Tibial nerve (tissue), 4 donors: ENCODE data around the gene OR11G2. TPM values are rescaled to one million over a fixed set of nuclear protein-coding genes. Genes with fewer than 3 reads are reported as not detected.
"Not testable (repeated sequence)": the region's sequence is repeated elsewhere in the genome, so short reads cannot be mapped to it uniquely, and the experiment has no call there.

ENCODE experiments used
- DNase-seq, 2 donors: peaks; one replicate each; pipeline ENCODE4 v3.0.0-alpha.2; 2019; ENCODE audit warnings: low spot score in 2 of 2
- H3K27ac ChIP-seq, 4 donors: fragments of 200-600 bp; sonication (generic) in 3 of 4; one replicate each; pipeline ENCODE4 v1.5.1; 2017 to 2019; ENCODE audit warnings: mild to moderate bottlenecking in 1 of 4
- H3K27me3 ChIP-seq, 2 donors: fragments of 200-600 bp; sonication (generic) in 1 of 2; one replicate each; pipeline versions ENCODE4 v1.5.1 to v1.6.0; 2017 to 2019
- H3K36me3 ChIP-seq, 3 donors: fragments of 200-600 bp; sonication (generic); one replicate each; pipeline ENCODE4 v1.5.1; 2018 to 2019
- H3K4me1 ChIP-seq, 4 donors: fragments of 200-600 bp; sonication (generic) in 3 of 4; one replicate each; pipeline ENCODE4 v1.5.1; 2017 to 2019
- H3K4me3 ChIP-seq, 4 donors: fragments of 200-600 bp; sonication (generic) in 3 of 4; one replicate each; pipeline ENCODE4 v1.5.1; 2017 to 2019; ENCODE audit warnings: mild to moderate bottlenecking in 1 of 4, moderate library complexity in 1 of 4
- H3K9me3 ChIP-seq, 4 donors: fragments of 200-600 bp; sonication (generic) in 3 of 4; one replicate each; pipeline ENCODE4 v1.5.1; 2017 to 2019
- CTCF ChIP-seq, 5 experiments: fragments of 200-600 bp in 3 of 5; fragments of 450-650 bp in 2 of 5; sonication (generic) in 3 of 5; IDR thresholded peaks; one replicate each; pipeline ENCODE4 v1.5.1; 2016 to 2019; ENCODE audit warnings: antibody characterized with exemption in 5 of 5, mild to moderate bottlenecking in 3 of 5, moderate library complexity in 2 of 5
- EP300 ChIP-seq, 2 donors: sonication (generic); formaldehyde crosslinking; IDR thresholded peaks; one replicate each; pipeline ENCODE4 v1.6.1; 2017; ENCODE audit warnings: antibody characterized with exemption in 2 of 2, mild to moderate bottlenecking in 1 of 2
- POLR2A ChIP-seq, 2 donors: fragments of 450-650 bp; IDR thresholded peaks; one replicate each; pipeline ENCODE4 v1.6.1; 2017; ENCODE audit warnings: antibody characterized with exemption in 2 of 2, mild to moderate bottlenecking in 2 of 2, moderate library complexity in 2 of 2
- WGBS, 2 donors: methylation state at CpG; one replicate each; pipeline ENCODE4 v1.1.5; 2018; 5-methylcytosine and 5-hydroxymethylcytosine counted together
- total RNA-seq, 4 donors: library from RNA; depleted of rRNA; stranded (reverse); fragments of >200 nt; gene quantifications; one replicate each; pipeline ENCODE4 v1.1.0, GENCODE V29; 2016

OR11G2 gene, protein sequence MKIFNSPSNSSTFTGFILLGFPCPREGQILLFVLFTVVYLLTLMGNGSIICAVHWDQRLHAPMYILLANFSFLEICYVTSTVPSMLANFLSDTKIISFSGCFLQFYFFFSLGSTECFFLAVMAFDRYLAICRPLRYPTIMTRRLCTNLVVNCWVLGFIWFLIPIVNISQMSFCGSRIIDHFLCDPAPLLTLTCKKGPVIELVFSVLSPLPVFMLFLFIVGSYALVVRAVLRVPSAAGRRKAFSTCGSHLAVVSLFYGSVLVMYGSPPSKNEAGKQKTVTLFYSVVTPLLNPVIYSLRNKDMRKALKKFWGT
- total RNA-seq, result not detected

- H3K27ac ChIP-seq, result no peak within 1 kb of the TSS
- no peak for TF ChIP-seq EP300 (IDR thresholded peaks at IDR 0.05)
- TF ChIP-seq POLR2A (IDR thresholded peaks at IDR 0.05), result no peak
- no peak for TF ChIP-seq CTCF (IDR thresholded peaks at IDR 0.05)
Observed at GRCh38 chr14:20190596-20190995, at the start of gene OR11G2. Gene OR11G2 (plus strand): TSS chr14:20190896. CDS start chr14:20197438, 6,542 bp downstream.

DNA sequence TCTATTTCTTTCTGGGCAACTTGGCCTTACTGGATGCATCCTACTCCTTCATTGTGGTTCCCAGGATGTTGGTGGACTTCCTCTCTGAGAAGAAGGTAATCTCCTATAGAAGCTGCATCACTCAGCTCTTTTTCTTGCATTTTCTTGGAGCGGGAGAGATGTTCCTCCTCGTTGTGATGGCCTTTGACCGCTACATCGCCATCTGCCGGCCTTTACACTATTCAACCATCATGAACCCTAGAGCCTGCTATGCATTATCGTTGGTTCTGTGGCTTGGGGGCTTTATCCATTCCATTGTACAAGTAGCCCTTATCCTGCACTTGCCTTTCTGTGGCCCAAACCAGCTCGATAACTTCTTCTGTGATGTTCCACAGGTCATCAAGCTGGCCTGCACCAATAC is 46.8 kb upstream of the OR11G2 start:
- H3K9me3 ChIP-seq, result no peaks in the 10 kb centered on the region
- no peaks in the 10 kb centered on the region for H3K4me1 ChIP-seq
- no peak for TF ChIP-seq POLR2A (IDR thresholded peaks at IDR 0.05)
- TF ChIP-seq EP300 (IDR thresholded peaks at IDR 0.05), result no peak
- TF ChIP-seq CTCF (IDR thresholded peaks at IDR 0.05), result no peak
- no peak overlapping the region for H3K27ac ChIP-seq
- H3K36me3 ChIP-seq, result no peaks in the 10 kb centered on the region
- no peak overlapping the region for H3K4me3 ChIP-seq
- DNase-seq, result no peak
- 42 to 45% methylated on average over 7 of the region's 7 CpGs for WGBS, 2 donors
- no peaks in the 10 kb centered on the region for H3K27me3 ChIP-seq

More at GRCh38 chr14:20190596-20190995, at the start of gene OR11G2:
- Histone ChIP-seq H3K27me3 (no peaks in the 10 kb centered on the region), H3K9me3 (no peaks in the 10 kb centered on the region), H3K4me1 (no peaks in the 10 kb centered on the region), H3K4me3 (no peak within 1 kb of the TSS), H3K36me3 (no peaks in the 10 kb centered on the region)
- DNase-seq, result no peak
- 35 to 46% methylated on average over 1 of the region's 1 CpG for WGBS, 2 donors

GRCh38 chr14:20144820-20145219 is 45.9 kb upstream of the OR11G2 start:
- no peaks in the 10 kb centered on the region for H3K4me1 ChIP-seq
- TF ChIP-seq CTCF (IDR thresholded peaks at IDR 0.05), result no peak
- no peak for DNase-seq
- no peak overlapping the region for H3K4me3 ChIP-seq
- no peak overlapping the region for H3K27ac ChIP-seq
- no peaks in the 10 kb centered on the region for H3K27me3 ChIP-seq
- 40 to 59% methylated on average over 1 of the region's 1 CpG for WGBS, 2 donors
- no peaks in the 10 kb centered on the region for H3K36me3 ChIP-seq
- H3K9me3 ChIP-seq, result no peaks in the 10 kb centered on the region

DNA sequence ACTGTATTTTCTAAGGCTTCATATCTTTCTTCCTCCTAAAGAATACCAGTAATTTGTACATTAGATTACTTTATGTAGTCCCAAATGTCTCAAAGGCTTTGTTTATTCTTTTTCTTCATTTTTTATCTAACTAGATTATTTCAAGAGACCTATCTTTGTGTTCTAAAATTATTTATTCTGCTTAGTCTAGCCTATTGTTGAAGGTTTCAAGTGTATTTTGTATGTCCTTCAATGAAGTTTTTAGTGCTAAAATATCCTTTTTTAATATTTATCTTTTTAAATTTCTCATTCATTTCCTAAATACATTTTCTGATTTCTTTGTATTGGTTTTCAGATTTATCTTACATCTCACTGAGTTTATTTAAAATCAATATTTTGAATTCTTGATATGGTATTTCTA is 26.2 kb upstream of the OR11G2 start:
- no peak for TF ChIP-seq POLR2A (IDR thresholded peaks at IDR 0.05)
- no peak for TF ChIP-seq EP300 (IDR thresholded peaks at IDR 0.05)
- TF ChIP-seq CTCF (IDR thresholded peaks at IDR 0.05), result no peak
- Histone ChIP-seq H3K27me3 (no peaks in the 10 kb centered on the region), H3K4me3 (no peak overlapping the region), H3K27ac (no peak overlapping the region), H3K4me1 (no peaks in the 10 kb centered on the region), H3K36me3 (no peaks in the 10 kb centered on the region), H3K9me3 (peaks cover 0 to 32% (median 0%) of the 10 kb centered on the region in 4 donors)
- no peak for DNase-seq

GRCh38 chr14:20167091-20167490 is 23.6 kb upstream of the OR11G2 start:
- DNase-seq, result no peak
- Histone ChIP-seq H3K9me3 (peaks cover 0 to 32% (median 0%) of the 10 kb centered on the region in 4 donors), H3K27me3 (no peaks in the 10 kb centered on the region), H3K4me3 (no peak overlapping the region), H3K4me1 (no peaks in the 10 kb centered on the region), H3K36me3 (no peaks in the 10 kb centered on the region), H3K27ac (no peak overlapping the region)
- TF ChIP-seq POLR2A (IDR thresholded peaks at IDR 0.05) (no peak), EP300 (IDR thresholded peaks at IDR 0.05) (no peak), CTCF (IDR thresholded peaks at IDR 0.05) (no peak)

- not testable (repeated sequence) for H3K4me3 ChIP-seq, DNase-seq, H3K4me1 ChIP-seq, H3K27ac ChIP-seq, H3K36me3 ChIP-seq, H3K27me3 ChIP-seq
- peaks cover 0 to 18% (median 0%) of the 10 kb centered on the region in 4 donors for H3K9me3 ChIP-seq
Observed at GRCh38 chr14:20169852-20170251, 20.8 kb upstream of the OR11G2 start.

GRCh38 chr14:20174205-20174604 is 16.5 kb upstream of the OR11G2 start:
- H3K27me3 ChIP-seq, H3K4me3 ChIP-seq, H3K27ac ChIP-seq, H3K36me3 ChIP-seq, DNase-seq, H3K4me1 ChIP-seq, H3K9me3 ChIP-seq: not testable (repeated sequence)
